ENCODE data around the gene RRAGA. TPM values are rescaled to one million over a fixed set of nuclear protein-coding genes. Genes with fewer than 3 reads are reported as not detected.
A peak's percentile ranks its signal among the peaks of the same experiment; 100 is the strongest.

Gene RRAGA
- total RNA-seq, 1 experiment from 2014 or later, result 56.4 TPM

- H3K9me3 Mint-ChIP-seq, result peaks cover 15 to 16% of the 10 kb centered on the region in 2 experiments
- H3K79me2 ChIP-seq (ENCODE audit: insufficient read depth, low read length), result no peaks in the 10 kb centered on the region
- no peak overlapping the region for H3K27ac Mint-ChIP-seq
- no peak overlapping the region for H3K14ac ChIP-seq (ENCODE audit: insufficient read depth, low read length)
- no peak overlapping the region for H2BK20ac ChIP-seq (ENCODE audit: low read depth, low read length, poor library complexity, severe bottlenecking)
- H3K4me1 ChIP-seq (ENCODE audit: insufficient read depth, low read length), result no peaks in the 10 kb centered on the region
- no peak overlapping the region for H3K9ac ChIP-seq (ENCODE audit: extremely low read depth, insufficient read length, low read length)
- no peak overlapping the region for H3K4ac ChIP-seq (ENCODE audit: low read depth, low read length)
- H2BK5ac ChIP-seq (ENCODE audit: insufficient read length, low read length), result no peak overlapping the region
- H4K8ac ChIP-seq (replicated peaks; ENCODE audit: insufficient read length, low read depth, low read length), result no peak overlapping the region
- no peak for DNase-seq
- H4K91ac ChIP-seq (ENCODE audit: insufficient read length, low read depth, low read length), result no peak overlapping the region
- no peak overlapping the region for H3K4me3 Mint-ChIP-seq
- no peak overlapping the region for H2AK5ac ChIP-seq (ENCODE audit: insufficient read length, low read length)
- H3K4me1 Mint-ChIP-seq, result peaks cover 8 to 11% of the 10 kb centered on the region in 2 experiments
- no peak overlapping the region for H2AFZ ChIP-seq (ENCODE audit: low read length)
- no peaks in the 10 kb centered on the region for H3K27me3 Mint-ChIP-seq (ENCODE audit: low read depth)
- H3K79me1 ChIP-seq (ENCODE audit: insufficient read depth, low read depth, low read length, poor library complexity, severe bottlenecking), result no peaks in the 10 kb centered on the region
- H3K27me3 ChIP-seq (ENCODE audit: insufficient read depth, low read length), result no peaks in the 10 kb centered on the region
- no peak overlapping the region for H2BK12ac ChIP-seq (ENCODE audit: insufficient read length, low read depth, low read length)
- H3K23ac ChIP-seq (ENCODE audit: insufficient read length, low read depth, low read length), result no peak overlapping the region
- no peaks in the 10 kb centered on the region for H3K9me3 ChIP-seq (ENCODE audit: control insufficient read depth, low read depth, low read length)
- WGBS (ENCODE audit: extremely low coverage, insufficient read length, low lambda C conversion rate), result no CpG with 5 or more reads among the region's 5 CpGs
- no peaks in the 10 kb centered on the region for H3K23me2 ChIP-seq (ENCODE audit: insufficient read length, low read depth, low read length, poor library complexity, severe bottlenecking)
- H2BK15ac ChIP-seq (ENCODE audit: low read depth, low read length), result no peak overlapping the region
- peaks cover 5 to 16% (median 6%) of the 10 kb centered on the region in 3 experiments; a peak in 6 of 7 replicates for H3K36me3 Mint-ChIP-seq (ENCODE audit: insufficient read depth in 1 of 3, low read depth in 3 of 3)
- H2BK120ac ChIP-seq (ENCODE audit: low read depth, low read length, poor library complexity, severe bottlenecking), result no peak overlapping the region
- no peak overlapping the region for H3K4me2 ChIP-seq (ENCODE audit: insufficient read depth, insufficient read length, low read length)
- H3K18ac ChIP-seq (ENCODE audit: insufficient read length, low read depth, low read length), result no peak overlapping the region
- no peak overlapping the region for H3K27ac ChIP-seq (ENCODE audit: insufficient read length, low read depth, low read length)
- H4K5ac ChIP-seq (ENCODE audit: insufficient read length, low read depth, low read length), result no peak overlapping the region
- no peak overlapping the region for H3T11ph ChIP-seq (ENCODE audit: low read length)
- H4K20me1 ChIP-seq (ENCODE audit: control insufficient read depth, insufficient read depth, insufficient read length), result no peaks in the 10 kb centered on the region
- TF ChIP-seq, protein P1, sequence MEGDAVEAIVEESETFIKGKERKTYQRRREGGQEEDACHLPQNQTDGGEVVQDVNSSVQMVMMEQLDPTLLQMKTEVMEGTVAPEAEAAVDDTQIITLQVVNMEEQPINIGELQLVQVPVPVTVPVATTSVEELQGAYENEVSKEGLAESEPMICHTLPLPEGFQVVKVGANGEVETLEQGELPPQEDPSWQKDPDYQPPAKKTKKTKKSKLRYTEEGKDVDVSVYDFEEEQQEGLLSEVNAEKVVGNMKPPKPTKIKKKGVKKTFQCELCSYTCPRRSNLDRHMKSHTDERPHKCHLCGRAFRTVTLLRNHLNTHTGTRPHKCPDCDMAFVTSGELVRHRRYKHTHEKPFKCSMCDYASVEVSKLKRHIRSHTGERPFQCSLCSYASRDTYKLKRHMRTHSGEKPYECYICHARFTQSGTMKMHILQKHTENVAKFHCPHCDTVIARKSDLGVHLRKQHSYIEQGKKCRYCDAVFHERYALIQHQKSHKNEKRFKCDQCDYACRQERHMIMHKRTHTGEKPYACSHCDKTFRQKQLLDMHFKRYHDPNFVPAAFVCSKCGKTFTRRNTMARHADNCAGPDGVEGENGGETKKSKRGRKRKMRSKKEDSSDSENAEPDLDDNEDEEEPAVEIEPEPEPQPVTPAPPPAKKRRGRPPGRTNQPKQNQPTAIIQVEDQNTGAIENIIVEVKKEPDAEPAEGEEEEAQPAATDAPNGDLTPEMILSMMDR (conservative IDR thresholded peaks at IDR 0.05), result peak; percentile 30; the same call in 1 of the 3 replicates
- H3K56ac ChIP-seq (ENCODE audit: insufficient read length, low read depth, low read length), result no peak overlapping the region
These were observed 12.6 kb upstream of the RRAGA start for GRCh38 chr9:19036611-19037010.

All from H9 (cell line).